ENCODE measurements around the gene PATZ1. TPM values are rescaled to one million over a fixed set of nuclear protein-coding genes. Genes with fewer than 3 reads are reported as not detected.
A peak's percentile ranks its signal among the peaks of the same experiment; 100 is the strongest.
"Not testable (repeated sequence)": the region's sequence is repeated elsewhere in the genome, so short reads cannot be mapped to it uniquely, and the experiment has no call there.

The PATZ1 gene
- polyA plus RNA-seq, 3 donors, result 78.5 to 84.4 (median 81.1) TPM

- no peak for DNase-seq
These were observed 17.6 kb downstream of the PATZ1 start for GRCh38 chr22:31328544-31328960.

GRCh38 chr22:31327806-31328543 is 18.2 kb downstream of the PATZ1 start:
- DNase-seq, result no peak

- DNase-seq, result no peak
These were observed 19.3 kb downstream of the PATZ1 start for GRCh38 chr22:31326877-31327276.

DNA sequence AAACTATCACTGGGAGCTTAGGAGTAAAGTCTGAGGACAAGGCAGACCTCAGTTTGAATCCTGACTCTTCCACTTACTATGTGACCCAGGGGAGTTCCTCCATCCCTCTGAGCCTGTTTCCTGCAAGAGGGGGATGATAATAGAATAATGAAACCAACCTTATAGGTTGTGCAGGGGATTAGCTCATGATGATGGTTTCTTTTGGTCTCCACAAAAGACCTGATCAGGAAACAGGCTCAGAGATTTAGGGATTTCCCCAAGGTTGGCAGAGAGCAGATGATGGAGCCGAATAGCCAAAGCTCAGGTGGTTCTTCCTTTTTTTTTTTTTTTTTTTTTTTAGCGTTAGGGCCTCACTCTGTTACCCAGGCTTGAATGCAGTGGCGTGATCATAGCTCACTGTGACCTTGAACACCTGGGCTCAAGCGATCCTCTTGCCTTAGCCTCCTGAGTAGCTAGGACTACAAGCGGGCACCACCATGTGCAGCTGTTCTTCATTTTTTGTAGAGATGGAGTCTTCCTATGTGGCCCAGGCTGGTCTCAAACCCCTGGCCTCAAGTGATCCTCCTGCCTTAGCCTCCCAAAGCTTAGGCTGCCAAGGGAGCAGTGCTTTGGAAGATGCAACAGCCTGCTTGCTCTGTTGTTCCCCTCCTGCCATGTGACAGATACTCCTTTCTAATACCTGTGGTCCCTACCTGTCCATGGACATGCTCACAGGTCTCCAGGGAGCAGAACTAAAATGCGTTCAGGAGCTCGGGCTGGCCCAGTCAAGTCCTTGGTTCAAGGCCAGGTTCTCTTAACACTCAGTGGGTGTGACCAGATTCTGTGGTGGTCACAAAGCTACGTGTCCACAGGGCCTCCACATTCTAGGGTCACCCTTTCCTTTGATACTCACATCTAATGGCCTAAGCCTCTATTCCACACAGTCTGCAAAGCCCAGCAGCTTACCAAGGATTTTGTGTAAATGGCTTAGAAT is 22.3 kb downstream of the PATZ1 start:
- no peak for DNase-seq

DNA sequence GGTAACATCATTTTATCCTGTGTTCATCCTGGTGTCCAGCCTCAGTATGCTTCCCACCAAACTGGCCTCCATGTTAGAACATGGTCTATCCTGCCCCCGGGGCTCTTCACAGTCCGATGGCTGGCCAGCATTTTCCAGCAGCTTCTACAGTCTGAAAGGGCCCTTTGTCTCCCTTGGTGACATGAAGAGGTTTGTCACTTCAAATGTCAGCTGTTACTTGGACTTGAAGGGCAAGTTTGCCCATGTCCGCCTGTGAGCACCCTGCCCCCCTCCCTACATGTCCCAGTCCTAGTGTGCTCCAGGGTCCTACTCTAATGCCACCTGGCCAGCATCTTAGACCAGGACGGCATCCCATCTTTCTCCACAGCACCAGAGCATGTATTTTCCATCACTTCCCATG is 24.7 kb downstream of the PATZ1 start:
- no peak for DNase-seq

DNA sequence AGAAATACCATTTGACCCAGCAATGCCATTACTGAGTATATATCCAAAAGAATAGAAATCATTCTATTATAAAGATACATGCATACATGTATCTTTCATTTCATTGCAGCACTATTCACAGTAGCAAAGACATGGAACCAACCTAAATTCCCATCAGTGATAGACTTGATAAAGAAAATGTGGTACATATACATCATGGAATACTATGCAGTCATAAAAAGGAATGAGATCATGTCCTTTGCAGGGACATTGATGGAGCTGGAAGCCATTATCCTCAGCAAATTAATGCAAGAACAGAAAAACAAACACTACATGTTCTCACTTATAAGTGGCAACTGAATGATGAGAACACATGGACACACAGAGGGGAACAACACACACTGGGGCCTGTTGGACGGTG is 31.9 kb downstream of the PATZ1 start:
- not testable (repeated sequence) for DNase-seq

GRCh38 chr22:31313366-31314147 is 32.6 kb downstream of the PATZ1 start:
- peak; percentile 67 for DNase-seq

GRCh38 chr22:31308181-31308580 is 38.0 kb downstream of the PATZ1 start:
- no peak for DNase-seq

DNA sequence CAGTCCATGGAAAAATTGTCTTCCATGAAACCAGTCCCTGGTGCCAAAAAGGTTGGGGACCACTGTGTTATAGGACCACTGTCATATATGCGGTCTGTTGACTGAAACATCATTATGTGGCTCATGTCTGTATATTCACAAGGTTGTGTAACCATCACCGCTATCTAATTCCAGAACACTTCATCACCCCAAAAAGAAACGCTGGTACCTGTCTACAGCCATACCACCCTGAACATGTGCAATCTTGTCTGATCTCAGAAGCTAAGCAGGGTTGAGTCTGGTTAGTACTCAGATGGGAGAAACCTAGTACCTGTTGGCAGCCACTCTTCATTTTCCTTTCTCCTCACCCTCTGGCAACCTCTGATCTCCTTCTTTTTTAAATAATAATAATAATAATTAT is 41.0 kb downstream of the PATZ1 start:
- no peak for DNase-seq

- no peak for DNase-seq
These were observed 43.6 kb downstream of the PATZ1 start for GRCh38 chr22:31302537-31302936.

GRCh38 chr22:31302006-31302405 is 44.1 kb downstream of the PATZ1 start:
- DNase-seq, result no peak

DNA sequence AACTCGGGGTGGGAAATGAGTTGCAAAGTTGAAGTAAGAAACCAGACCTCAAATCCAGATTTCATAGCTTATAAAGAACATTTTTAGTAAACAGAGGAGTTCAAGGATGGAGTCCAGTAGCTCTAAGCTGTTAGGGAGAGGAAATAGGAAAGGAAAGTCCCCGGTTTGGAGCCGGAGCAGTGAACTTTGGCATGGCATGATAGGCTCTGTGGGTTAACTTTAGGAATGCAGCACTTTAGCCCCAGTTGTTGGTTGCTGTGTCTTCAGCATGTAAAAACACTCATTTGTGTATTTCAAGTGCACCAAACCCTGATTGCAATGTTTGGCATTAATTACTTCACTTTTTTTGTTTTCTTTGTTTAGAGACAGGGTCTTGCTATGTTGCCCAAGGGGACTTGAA is 45.2 kb downstream of the PATZ1 start:
- no peak for DNase-seq

GRCh38 chr22:31295831-31296657 is 50.1 kb downstream of the PATZ1 start:
- no peak for DNase-seq

GRCh38 chr22:31295360-31295759 is 50.8 kb downstream of the PATZ1 start:
- DNase-seq, result no peak

DNA sequence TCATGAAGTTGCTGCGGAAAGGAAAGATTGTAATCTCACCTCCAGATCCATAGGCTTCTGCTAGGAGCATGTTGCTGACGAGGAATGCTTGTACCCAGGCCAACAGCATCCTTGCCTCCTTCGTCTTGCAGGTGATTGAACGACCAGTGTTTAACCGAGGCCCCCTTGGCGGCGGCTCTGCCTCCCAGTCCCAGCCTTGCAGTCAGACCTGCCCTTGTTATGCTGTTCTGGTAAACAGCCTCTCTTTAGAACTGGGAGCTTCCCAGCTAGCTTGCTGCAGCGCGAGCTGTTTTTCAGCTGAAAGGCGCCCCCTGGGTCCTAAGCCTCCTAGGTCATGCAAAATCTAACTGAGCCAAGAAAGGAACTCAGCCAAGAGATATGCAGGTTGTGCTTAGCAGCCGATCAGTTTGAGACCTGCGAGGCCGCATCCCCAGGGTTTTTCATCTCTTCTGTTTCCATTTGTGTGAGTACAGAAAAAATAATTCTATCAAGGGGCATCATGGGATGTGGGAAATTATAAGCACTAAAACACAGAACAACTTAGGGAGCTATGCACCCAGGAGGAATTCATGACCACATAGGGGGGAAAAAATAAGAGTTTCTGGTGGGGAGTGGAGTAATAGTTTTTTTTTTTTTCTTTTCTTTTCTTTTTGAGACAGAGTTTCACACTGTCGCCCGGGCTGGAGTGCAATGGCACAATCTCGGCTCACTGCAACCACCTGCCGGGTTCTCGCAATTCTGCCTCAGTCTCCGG is 53.7 kb downstream of the PATZ1 start, which contains the start of gene PIK3IP1:
PIK3IP1 (minus strand) TSS at position 253 of the 754 bp plus-strand sequence; CDS start at position 109, 144 bp downstream.
- DNase-seq, result peak; percentile 82

GRCh38 chr22:31291481-31292235 is 54.5 kb downstream of the PATZ1 start:
- no peak for DNase-seq

- peak; percentile 91 for DNase-seq
These were observed 55.4 kb downstream of the PATZ1 start for GRCh38 chr22:31290494-31291471.

GRCh38 chr22:31289344-31289743 is 56.8 kb downstream of the PATZ1 start:
- no peak for DNase-seq
